HEK293T (cell line): ENCODE measurements around the gene IL17RE.

Experiments used
- FOXK2 ChIP-seq: fragments of 450-650 bp; IDR thresholded peaks from 2 replicates; pipeline ENCODE4 v1.6.1; 2016; ENCODE audit warnings: mild to moderate bottlenecking
- L3MBTL2 ChIP-seq: fragments of 450-650 bp; conservative IDR thresholded peaks from 2 replicates; pipeline ENCODE4 v1.6.1; 2016; ENCODE audit warnings: mild to moderate bottlenecking
- SP1 ChIP-seq: fragments of 450-650 bp; IDR thresholded peaks from 2 replicates; pipeline ENCODE4 v1.6.1; 2017
- TARDBP ChIP-seq: fragments of 450-650 bp; IDR thresholded peaks from 2 replicates; pipeline ENCODE4 v1.6.1; 2016

GRCh38 chr3:9876991-9877390 lies 25.7 kb upstream of the IL17RE start:
- TF ChIP-seq L3MBTL2 (no peak), FOXK2 (no peak), SP1 (no peak), TARDBP (no peak)
